ENCODE data around the gene RECK.

DNA sequence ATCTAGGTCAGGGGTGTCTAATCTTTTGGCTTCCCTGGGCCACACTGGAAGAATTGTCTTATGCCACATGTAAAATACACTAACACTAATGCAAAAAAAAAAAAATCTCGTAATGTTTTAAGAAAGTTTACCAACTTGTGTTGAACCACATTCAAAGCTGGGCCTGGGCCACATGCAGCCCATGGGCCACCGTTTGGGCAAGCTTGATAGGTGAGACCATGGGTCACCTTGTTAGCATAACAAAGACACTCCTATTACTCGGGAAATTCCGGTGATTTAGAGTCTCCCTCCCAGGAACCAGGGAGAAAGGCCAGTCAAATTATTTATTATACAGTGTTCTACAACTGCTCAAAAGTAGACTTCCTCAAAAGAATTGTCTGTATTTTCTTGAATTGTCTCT, 12.7 kb downstream of the RECK start:
- TF ChIP-seq, protein P1, sequence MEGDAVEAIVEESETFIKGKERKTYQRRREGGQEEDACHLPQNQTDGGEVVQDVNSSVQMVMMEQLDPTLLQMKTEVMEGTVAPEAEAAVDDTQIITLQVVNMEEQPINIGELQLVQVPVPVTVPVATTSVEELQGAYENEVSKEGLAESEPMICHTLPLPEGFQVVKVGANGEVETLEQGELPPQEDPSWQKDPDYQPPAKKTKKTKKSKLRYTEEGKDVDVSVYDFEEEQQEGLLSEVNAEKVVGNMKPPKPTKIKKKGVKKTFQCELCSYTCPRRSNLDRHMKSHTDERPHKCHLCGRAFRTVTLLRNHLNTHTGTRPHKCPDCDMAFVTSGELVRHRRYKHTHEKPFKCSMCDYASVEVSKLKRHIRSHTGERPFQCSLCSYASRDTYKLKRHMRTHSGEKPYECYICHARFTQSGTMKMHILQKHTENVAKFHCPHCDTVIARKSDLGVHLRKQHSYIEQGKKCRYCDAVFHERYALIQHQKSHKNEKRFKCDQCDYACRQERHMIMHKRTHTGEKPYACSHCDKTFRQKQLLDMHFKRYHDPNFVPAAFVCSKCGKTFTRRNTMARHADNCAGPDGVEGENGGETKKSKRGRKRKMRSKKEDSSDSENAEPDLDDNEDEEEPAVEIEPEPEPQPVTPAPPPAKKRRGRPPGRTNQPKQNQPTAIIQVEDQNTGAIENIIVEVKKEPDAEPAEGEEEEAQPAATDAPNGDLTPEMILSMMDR (conservative IDR thresholded peaks at IDR 0.05; ENCODE audit: low read depth, low read length): no peak
- TF ChIP-seq EZH2 (IDR thresholded peaks at IDR 0.05; ENCODE audit: low read length, unreplicated experiment): no peak

Data from PC-3 (cell line).